Measurements from ENCODE around the gene HLA-G.

DNA sequence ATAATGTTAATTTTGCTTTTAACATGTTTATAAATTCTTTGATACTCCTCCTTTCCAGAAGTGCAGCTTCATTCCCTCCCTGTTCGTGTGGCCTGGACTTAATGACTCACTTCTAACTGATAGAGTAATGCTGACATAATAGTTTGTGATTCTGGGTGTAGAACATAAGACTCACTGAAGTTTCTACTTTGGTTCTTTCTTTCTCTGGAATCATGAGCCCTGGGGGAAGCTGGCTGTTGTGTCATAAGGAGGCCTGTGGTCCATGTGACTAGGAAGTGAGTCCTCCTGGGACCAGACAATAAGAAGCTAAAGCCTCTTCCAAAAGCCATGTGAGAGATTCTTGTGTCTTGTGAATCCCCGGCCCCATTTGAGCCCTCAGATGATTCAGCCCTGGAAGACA is 30.5 kb upstream of the HLA-G start:
- TF ChIP-seq, protein P1, sequence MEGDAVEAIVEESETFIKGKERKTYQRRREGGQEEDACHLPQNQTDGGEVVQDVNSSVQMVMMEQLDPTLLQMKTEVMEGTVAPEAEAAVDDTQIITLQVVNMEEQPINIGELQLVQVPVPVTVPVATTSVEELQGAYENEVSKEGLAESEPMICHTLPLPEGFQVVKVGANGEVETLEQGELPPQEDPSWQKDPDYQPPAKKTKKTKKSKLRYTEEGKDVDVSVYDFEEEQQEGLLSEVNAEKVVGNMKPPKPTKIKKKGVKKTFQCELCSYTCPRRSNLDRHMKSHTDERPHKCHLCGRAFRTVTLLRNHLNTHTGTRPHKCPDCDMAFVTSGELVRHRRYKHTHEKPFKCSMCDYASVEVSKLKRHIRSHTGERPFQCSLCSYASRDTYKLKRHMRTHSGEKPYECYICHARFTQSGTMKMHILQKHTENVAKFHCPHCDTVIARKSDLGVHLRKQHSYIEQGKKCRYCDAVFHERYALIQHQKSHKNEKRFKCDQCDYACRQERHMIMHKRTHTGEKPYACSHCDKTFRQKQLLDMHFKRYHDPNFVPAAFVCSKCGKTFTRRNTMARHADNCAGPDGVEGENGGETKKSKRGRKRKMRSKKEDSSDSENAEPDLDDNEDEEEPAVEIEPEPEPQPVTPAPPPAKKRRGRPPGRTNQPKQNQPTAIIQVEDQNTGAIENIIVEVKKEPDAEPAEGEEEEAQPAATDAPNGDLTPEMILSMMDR (IDR thresholded peaks at IDR 0.05): no peak
- TF ChIP-seq EP300 (IDR thresholded peaks at IDR 0.05) (no peak), POLR2A (IDR thresholded peaks at IDR 0.05) (no peak)

Measured in tibial nerve (tissue), 4 donors.